ENCODE data around the gene ART5. TPM values are rescaled to one million over a fixed set of nuclear protein-coding genes. Genes with fewer than 3 reads are reported as not detected.

ART5 gene
- total RNA-seq, 4 donors from 2014 or later = 0.63 to 0.65 TPM; not detected in 2

Small RNAs within 50 kb of the gene (small RNA-seq; reads per million reads assigned to genes)
- not detected for gene RF00019

Other genes with a start within 250 kb of the ART5 start
- gene ART1, start 3.1 kb upstream of the ART5 start, total RNA-seq = not detected
- 1 to 10 TPM; 1.1 to 4.7 (median 2.6) TPM for gene CHRNA10, start 29.4 kb upstream of the ART5 start, total RNA-seq
- gene NUP98, start 155.6 kb upstream of the ART5 start, total RNA-seq = 100 to 1,000 TPM in 2 of 4 donors, 10 to 100 TPM in 2; 73.8 to 205 (median 110) TPM
- gene PGAP2, start 166.6 kb upstream of the ART5 start, total RNA-seq = 10 to 100 TPM in 2 of 4 donors, 1 to 10 TPM in 2; 6.2 to 12.3 (median 10.2) TPM
- 10 to 100 TPM; 53.2 to 90.3 (median 67.8) TPM for gene RHOG, start 199.0 kb upstream of the ART5 start, total RNA-seq
- gene STIM1, start 213.7 kb upstream of the ART5 start, total RNA-seq = 10 to 100 TPM; 42.2 to 71.0 (median 51.1) TPM